Putamen (tissue), 1 donor: Measurements from ENCODE around the gene SNX5.
A peak's percentile ranks its signal among the peaks of the same experiment; 100 is the strongest.

ENCODE experiments used
- DNase-seq: peaks from one replicate; pipeline ENCODE4 v3.0.0-alpha.2; 2016; ENCODE audit warnings: low spot score

Gene SNX5

GRCh38 chr20:17968366-17969277, at the start of gene SNX5, which contains the start of gene MGME1:
TSS of gene SNX5 (minus strand) at chr20:17968794. CDS start at chr20:17968425, 369 bp downstream.
TSS of gene MGME1 (plus strand) at chr20:17969018. CDS start at chr20:17969860, 842 bp downstream.
- peak; percentile 99 for DNase-seq

- no peak for DNase-seq
Observed at GRCh38 chr20:18018100-18018499, 49.5 kb upstream of the SNX5 start.

- no peak for DNase-seq
Observed at GRCh38 chr20:18016772-18017171, 48.2 kb upstream of the SNX5 start.

GRCh38 chr20:18014411-18014810, 45.8 kb upstream of the SNX5 start:
- DNase-seq, result no peak

- no peak for DNase-seq
Observed at GRCh38 chr20:18012901-18013300, 44.3 kb upstream of the SNX5 start.

GRCh38 chr20:18011951-18012645, 43.5 kb upstream of the SNX5 start:
- no peak for DNase-seq

- DNase-seq, result no peak
Observed at GRCh38 chr20:18011482-18011881, 42.9 kb upstream of the SNX5 start.

GRCh38 chr20:18009116-18009515, 40.5 kb upstream of the SNX5 start:
- no peak for DNase-seq

GRCh38 chr20:18007534-18008292, 39.1 kb upstream of the SNX5 start:
- no peak for DNase-seq

GRCh38 chr20:18006684-18007083, 38.1 kb upstream of the SNX5 start:
- DNase-seq, result no peak

- DNase-seq, result no peak
Observed at GRCh38 chr20:18005990-18006364, 37.4 kb upstream of the SNX5 start.

- DNase-seq, result no peak
Observed at GRCh38 chr20:18005170-18005989, 36.8 kb upstream of the SNX5 start.

- no peak for DNase-seq
Observed at GRCh38 chr20:18004384-18005031, 35.9 kb upstream of the SNX5 start.

- no peak for DNase-seq
Observed at GRCh38 chr20:18003897-18004296, 35.3 kb upstream of the SNX5 start.

- DNase-seq, result peak; percentile 22
Observed at GRCh38 chr20:18001131-18001921, 32.7 kb upstream of the SNX5 start.

- DNase-seq, result no peak
Observed at GRCh38 chr20:17999566-17999965, 31.0 kb upstream of the SNX5 start.

- no peak for DNase-seq
Observed at GRCh38 chr20:17998446-17998845, 29.9 kb upstream of the SNX5 start.

GRCh38 chr20:17995967-17996819, 27.6 kb upstream of the SNX5 start:
- peak; percentile 39 for DNase-seq

GRCh38 chr20:17993546-17993945, 25.0 kb upstream of the SNX5 start:
- DNase-seq, result no peak
